GM12878 (cell line): ENCODE results near the gene CEP128. TPM values are rescaled to one million over a fixed set of nuclear protein-coding genes. Genes with fewer than 3 reads are reported as not detected.

Source experiments
- ATAC-seq: fragments of 200-7000 bp; cut with Tn5 transposase; 3 replicates; pipeline ENCODE4 v1.9.1; 2020; ENCODE audit warnings: mild to moderate bottlenecking, moderate library complexity
- BruUV-seq: library from RNA; stranded (reverse); fragments of 400-500 nt; replicated peaks from 2 replicates; lab custom pipeline; 2021; lab: Mats Ljungman, UMichigan
- CTCF ChIA-PET: fragments of 300-600 bp; sonication (Branson Sonifier 250); formaldehyde crosslinking; extraction: SDS; loops from one replicate; lab custom pipeline; 2021; ENCODE audit warnings: inconsistent platforms; lab: Yijun Ruan, JAX
- POLR2A ChIA-PET: fragments of 350-600 bp; formaldehyde crosslinking; extraction: SDS; loops from one replicate; lab custom pipeline; 2021; ENCODE audit warnings: inconsistent platforms; lab: Charles Lee
- RAD21 ChIA-PET: fragments of 300-600 bp; sonication (Branson Sonifier 250); formaldehyde crosslinking; loops from one replicate; lab custom pipeline; 2023; ENCODE audit warnings: antibody characterized with exemption; ENCODE audit not compliant: unreplicated experiment; lab: Charles Lee
- SMC1A ChIA-PET: fragments of 300-600 bp; sonication (Branson Sonifier 250); formaldehyde crosslinking; loops from one replicate; lab custom pipeline; 2023; ENCODE audit not compliant: unreplicated experiment, uncharacterized antibody; lab: Charles Lee
- DNase-seq: peaks from one replicate; pipeline ENCODE4 v3.0.0-alpha.2; 2011; ENCODE audit warnings: low read depth, low spot score
- FAIRE-seq: peaks from 3 replicates; lab custom pipeline; 2011; peaks lifted over from hg19 to GRCh38; lab: Jason Lieb, UNC
- H2AFZ ChIP-seq: 2 replicates; pipeline ENCODE4 v1.6.0; 2011; ENCODE audit warnings: low read depth, low read length, control low read depth; ENCODE audit not compliant: control insufficient read depth
- H3K27ac ChIP-seq: 2 replicates; pipeline ENCODE4 v1.5.1; 2011; ENCODE audit warnings: control low read depth; ENCODE audit not compliant: control insufficient read depth, insufficient read depth
- H3K27me3 ChIP-seq, 2 experiments: replicated peaks in 1 of 2; 2 replicates each; pipeline versions ENCODE4 v1.6.0 to v1.6.1; 2011; ENCODE audit warnings: low read length in 1 of 2; ENCODE audit not compliant: control insufficient read depth in 2 of 2, insufficient read depth in 2 of 2
- H3K36me3 ChIP-seq, 2 experiments: 2 replicates each; pipeline ENCODE4 v1.5.1; 2011; ENCODE audit warnings: low read length in 1 of 2; ENCODE audit not compliant: control insufficient read depth in 2 of 2, insufficient read depth in 2 of 2
- H3K4me1 ChIP-seq: 2 replicates; pipeline ENCODE4 v1.6.1; 2011; ENCODE audit warnings: mild to moderate bottlenecking, low read length, moderate library complexity, mixed read lengths; ENCODE audit not compliant: control insufficient read depth, insufficient read depth
- H3K4me2 ChIP-seq: 2 replicates; pipeline ENCODE4 v1.6.0; 2011; ENCODE audit warnings: control low read depth; ENCODE audit not compliant: control insufficient read depth, insufficient read depth
- H3K4me3 ChIP-seq: fragments of 200-600 bp; sonication (generic); 2 replicates; pipeline ENCODE4 v1.5.1; 2016
- H3K79me2 ChIP-seq: 2 replicates; pipeline ENCODE4 v1.6.0; 2011; ENCODE audit warnings: low read length; ENCODE audit not compliant: control insufficient read depth, insufficient read depth
- H3K9ac ChIP-seq: 2 replicates; pipeline ENCODE4 v1.8.0; 2011; ENCODE audit warnings: low read length, control low read depth, mixed read lengths; ENCODE audit not compliant: control insufficient read depth, insufficient read depth
- H3K9me3 ChIP-seq: replicated peaks from 3 replicates; pipeline ENCODE4 v1.5.1; 2011; ENCODE audit warnings: mild to moderate bottlenecking, low read length; ENCODE audit not compliant: control insufficient read depth, insufficient read depth
- H4K20me1 ChIP-seq: 2 replicates; pipeline ENCODE4 v1.6.0; 2011; ENCODE audit not compliant: control insufficient read depth, insufficient read depth
- BMI1 ChIP-seq: fragments of 450-650 bp; IDR thresholded peaks from 2 replicates; pipeline ENCODE4 v1.6.1; 2016; ENCODE audit warnings: mild to moderate bottlenecking, moderate library complexity, borderline replicate concordance
- CEBPB ChIP-seq, 2 experiments: fragments of 150-350 bp in 1 of 2; IDR thresholded peaks; 2 replicates each; pipeline ENCODE4 v1.6.1; 2012 to 2014; ENCODE audit warnings: low read depth in 2 of 2, low read length in 2 of 2, borderline replicate concordance in 1 of 2, inconsistent platforms in 1 of 2
- RUNX3 ChIP-seq: IDR thresholded peaks from 2 replicates; pipeline ENCODE4 v1.6.1; 2012; ENCODE audit warnings: low read length, inconsistent platforms
- ZNF217 ChIP-seq: fragments of 450-650 bp; IDR thresholded peaks from 2 replicates; pipeline ENCODE4 v1.6.1; 2017; ENCODE audit warnings: antibody characterized with exemption, mild to moderate bottlenecking
- ZNF384 ChIP-seq: IDR thresholded peaks from 2 replicates; pipeline ENCODE4 v1.6.1; 2012; ENCODE audit warnings: low read depth, mild to moderate bottlenecking, low read length, improper control_type of control experiment, borderline replicate concordance
- ZSCAN29 ChIP-seq: fragments of 450-650 bp; IDR thresholded peaks from 2 replicates; pipeline ENCODE4 v1.6.1; 2017; ENCODE audit warnings: mild to moderate bottlenecking, moderate library complexity
- WGBS: methylation state at CpG from one replicate; pipeline ENCODE4 v1.1.6; 2016; ENCODE audit warnings: low lambda C conversion rate; ENCODE audit not compliant: insufficient replicate concordance, insufficient coverage; ENCODE audit errors: missing lambda C conversion rate; 5-methylcytosine and 5-hydroxymethylcytosine counted together
- in situ Hi-C: fragments of 300-500 bp; cut with MboI; formaldehyde crosslinking; loops from 9 replicates; pipeline ENCODE4 v1.14.3; 2018; ENCODE audit warnings: mixed read lengths
- intact Hi-C: fragments of 100-400 bp; cut with micrococcal nuclease; formaldehyde crosslinking; loops from one replicate; pipeline ENCODE4 v1.14.2; 2022; ENCODE audit not compliant: unreplicated experiment
- polyA plus RNA-seq, 11 experiments: library from polyadenylated mRNA; depleted of rRNA in 4 of 11; unstranded in 6 of 11; stranded (reverse) in 5 of 11; fragments of >200 nt; fragmentation: Nextera tagmentation in 4 of 11; fragmentation: Illumina TruSeq in 1 of 11; extraction: Ambion mirVana in 4 of 11; extraction: Trizol in 1 of 11; gene quantifications; 1 replicate in 1 of 11; 2 replicates in 10 of 11; pipeline versions ENCODE4 v1.2.1 to v1.2.3, GENCODE V29; 2011 to 2016; ENCODE audit warnings: inconsistent platforms in 2 of 11, missing spikeins in 2 of 11, low read depth in 1 of 11
- total RNA-seq, 4 experiments: library from RNA; depleted of rRNA in 3 of 4; stranded (reverse); fragments of >200 nt in 3 of 4; fragmentation: Illumina TruSeq in 1 of 4; extraction: Trizol in 1 of 4; gene quantifications; 2 replicates each; pipeline versions ENCODE4 v1.2.1 to v1.2.3, GENCODE V29; 2013 to 2021
- TF ChIP-seq, protein P1 (sequence below): fragments of 450-650 bp; IDR thresholded peaks from 2 replicates; pipeline ENCODE4 v1.6.1; 2017; ENCODE audit warnings: mild to moderate bottlenecking, moderate library complexity
- TF ChIP-seq, protein P2 (sequence below): fragments of 450-650 bp; IDR thresholded peaks from 2 replicates; pipeline ENCODE4 v1.6.1; 2017; ENCODE audit warnings: mild to moderate bottlenecking, moderate library complexity
- TF ChIP-seq, protein P3 (sequence below): fragments of 450-650 bp; IDR thresholded peaks from 2 replicates; pipeline ENCODE4 v1.6.1; 2017; ENCODE audit warnings: low read depth, mild to moderate bottlenecking, moderate library complexity

The CEP128 gene
- total and polyA plus RNA-seq, 10 of the 15 experiments (the other 5 are each of a cell fraction or from before 2014, with no cell fraction given), result 1.1 to 6.7 (median 3.4) TPM

DNA sequence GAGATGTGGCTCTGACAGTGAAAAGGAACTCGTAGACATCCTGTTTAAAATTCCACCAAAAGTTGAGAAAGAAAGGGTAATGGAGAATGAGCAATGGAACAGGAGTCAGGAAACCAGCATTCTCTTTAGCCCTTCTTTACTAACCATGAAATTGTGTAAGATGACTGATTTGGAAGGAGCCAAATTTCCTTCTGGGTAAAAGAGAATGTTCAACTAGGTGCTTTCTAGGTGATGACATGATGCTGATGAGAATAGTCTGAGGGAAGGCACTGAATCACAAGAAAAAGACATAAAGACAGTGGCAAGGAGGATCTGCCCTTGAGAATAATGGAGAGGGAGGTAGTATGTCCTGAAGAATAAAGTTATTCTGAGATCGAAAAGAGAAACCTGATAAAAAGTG lies 16.1 kb upstream of the CEP128 start (continued):
- TF ChIP-seq, protein P1, sequence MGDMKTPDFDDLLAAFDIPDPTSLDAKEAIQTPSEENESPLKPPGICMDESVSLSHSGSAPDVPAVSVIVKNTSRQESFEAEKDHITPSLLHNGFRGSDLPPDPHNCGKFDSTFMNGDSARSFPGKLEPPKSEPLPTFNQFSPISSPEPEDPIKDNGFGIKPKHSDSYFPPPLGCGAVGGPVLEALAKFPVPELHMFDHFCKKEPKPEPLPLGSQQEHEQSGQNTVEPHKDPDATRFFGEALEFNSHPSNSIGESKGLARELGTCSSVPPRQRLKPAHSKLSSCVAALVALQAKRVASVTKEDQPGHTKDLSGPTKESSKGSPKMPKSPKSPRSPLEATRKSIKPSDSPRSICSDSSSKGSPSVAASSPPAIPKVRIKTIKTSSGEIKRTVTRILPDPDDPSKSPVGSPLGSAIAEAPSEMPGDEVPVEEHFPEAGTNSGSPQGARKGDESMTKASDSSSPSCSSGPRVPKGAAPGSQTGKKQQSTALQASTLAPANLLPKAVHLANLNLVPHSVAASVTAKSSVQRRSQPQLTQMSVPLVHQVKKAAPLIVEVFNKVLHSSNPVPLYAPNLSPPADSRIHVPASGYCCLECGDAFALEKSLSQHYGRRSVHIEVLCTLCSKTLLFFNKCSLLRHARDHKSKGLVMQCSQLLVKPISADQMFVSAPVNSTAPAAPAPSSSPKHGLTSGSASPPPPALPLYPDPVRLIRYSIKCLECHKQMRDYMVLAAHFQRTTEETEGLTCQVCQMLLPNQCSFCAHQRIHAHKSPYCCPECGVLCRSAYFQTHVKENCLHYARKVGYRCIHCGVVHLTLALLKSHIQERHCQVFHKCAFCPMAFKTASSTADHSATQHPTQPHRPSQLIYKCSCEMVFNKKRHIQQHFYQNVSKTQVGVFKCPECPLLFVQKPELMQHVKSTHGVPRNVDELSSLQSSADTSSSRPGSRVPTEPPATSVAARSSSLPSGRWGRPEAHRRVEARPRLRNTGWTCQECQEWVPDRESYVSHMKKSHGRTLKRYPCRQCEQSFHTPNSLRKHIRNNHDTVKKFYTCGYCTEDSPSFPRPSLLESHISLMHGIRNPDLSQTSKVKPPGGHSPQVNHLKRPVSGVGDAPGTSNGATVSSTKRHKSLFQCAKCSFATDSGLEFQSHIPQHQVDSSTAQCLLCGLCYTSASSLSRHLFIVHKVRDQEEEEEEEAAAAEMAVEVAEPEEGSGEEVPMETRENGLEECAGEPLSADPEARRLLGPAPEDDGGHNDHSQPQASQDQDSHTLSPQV, result no peak

DNA sequence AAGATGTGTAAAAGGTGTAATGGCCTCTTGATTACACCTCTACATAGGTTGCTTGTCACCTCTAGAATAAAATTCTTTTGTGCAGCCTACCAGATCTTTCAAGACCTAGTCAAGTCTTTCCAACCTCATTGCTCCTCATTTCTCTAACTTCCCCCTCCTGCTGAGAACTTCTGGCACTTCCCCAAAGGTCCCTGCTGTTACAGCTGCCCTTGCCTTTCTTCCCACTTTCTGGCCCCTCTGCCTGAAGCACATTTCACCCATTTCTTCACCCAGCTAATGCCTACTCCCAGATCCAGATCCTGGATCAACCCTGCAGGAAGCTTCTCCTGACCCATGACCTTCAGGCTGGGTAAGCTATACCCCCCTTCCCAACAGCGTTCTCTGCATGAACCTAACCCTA lies 15.4 kb upstream of the CEP128 start:
- POLR2A ChIA-PET, result no interaction called here

More for the DNA sequence above, 15.4 kb upstream of the CEP128 start:
- no peak overlapping the region for H3K9ac ChIP-seq
- peaks cover 18% of the 10 kb centered on the region for H3K4me1 ChIP-seq
- H2AFZ ChIP-seq, result no peak overlapping the region
- DNase-seq, result no peak
- no peaks in the 10 kb centered on the region for H4K20me1 ChIP-seq
- ChIA-PET RAD21 (interaction anchor here (0.9 to 6.9 kb wide), 2 partner anchors 31 to 94 kb away, joined by 3 to 64 read pairs; no protein-coding TSS in a partner anchor), CTCF (interaction anchor here (0.6 to 11.6 kb wide), 9 partner anchors 12 to 256 kb away, joined by 3 to 178 read pairs (median 4); no protein-coding TSS in a partner anchor), SMC1A (interaction anchor here (0.6 to 3.3 kb wide), 5 partner anchors 26 to 617 kb away, joined by 3 to 55 read pairs (median 3); no protein-coding TSS in a partner anchor)
- intact Hi-C loops (no loop called here), in situ Hi-C loops (loop anchor here (5.0 kb wide), 2 partner anchors 205 to 510 kb away; no protein-coding TSS in a partner anchor)
- H3K79me2 ChIP-seq, result no peaks in the 10 kb centered on the region
- no peaks in the 10 kb centered on the region for H3K9me3 ChIP-seq
- no peak overlapping the region for H3K27ac ChIP-seq
- TF ChIP-seq ZNF217 (no peak), ZNF384 (no peak), BMI1 (no peak), RUNX3 (no peak), ZSCAN29 (no peak), CEBPB (IDR thresholded peaks at IDR 0.05; ENCODE audit: borderline replicate concordance in 1 of 2, low read depth in 2 of 2, low read length in 2 of 2) (no peak)
- TF ChIP-seq, protein P2, sequence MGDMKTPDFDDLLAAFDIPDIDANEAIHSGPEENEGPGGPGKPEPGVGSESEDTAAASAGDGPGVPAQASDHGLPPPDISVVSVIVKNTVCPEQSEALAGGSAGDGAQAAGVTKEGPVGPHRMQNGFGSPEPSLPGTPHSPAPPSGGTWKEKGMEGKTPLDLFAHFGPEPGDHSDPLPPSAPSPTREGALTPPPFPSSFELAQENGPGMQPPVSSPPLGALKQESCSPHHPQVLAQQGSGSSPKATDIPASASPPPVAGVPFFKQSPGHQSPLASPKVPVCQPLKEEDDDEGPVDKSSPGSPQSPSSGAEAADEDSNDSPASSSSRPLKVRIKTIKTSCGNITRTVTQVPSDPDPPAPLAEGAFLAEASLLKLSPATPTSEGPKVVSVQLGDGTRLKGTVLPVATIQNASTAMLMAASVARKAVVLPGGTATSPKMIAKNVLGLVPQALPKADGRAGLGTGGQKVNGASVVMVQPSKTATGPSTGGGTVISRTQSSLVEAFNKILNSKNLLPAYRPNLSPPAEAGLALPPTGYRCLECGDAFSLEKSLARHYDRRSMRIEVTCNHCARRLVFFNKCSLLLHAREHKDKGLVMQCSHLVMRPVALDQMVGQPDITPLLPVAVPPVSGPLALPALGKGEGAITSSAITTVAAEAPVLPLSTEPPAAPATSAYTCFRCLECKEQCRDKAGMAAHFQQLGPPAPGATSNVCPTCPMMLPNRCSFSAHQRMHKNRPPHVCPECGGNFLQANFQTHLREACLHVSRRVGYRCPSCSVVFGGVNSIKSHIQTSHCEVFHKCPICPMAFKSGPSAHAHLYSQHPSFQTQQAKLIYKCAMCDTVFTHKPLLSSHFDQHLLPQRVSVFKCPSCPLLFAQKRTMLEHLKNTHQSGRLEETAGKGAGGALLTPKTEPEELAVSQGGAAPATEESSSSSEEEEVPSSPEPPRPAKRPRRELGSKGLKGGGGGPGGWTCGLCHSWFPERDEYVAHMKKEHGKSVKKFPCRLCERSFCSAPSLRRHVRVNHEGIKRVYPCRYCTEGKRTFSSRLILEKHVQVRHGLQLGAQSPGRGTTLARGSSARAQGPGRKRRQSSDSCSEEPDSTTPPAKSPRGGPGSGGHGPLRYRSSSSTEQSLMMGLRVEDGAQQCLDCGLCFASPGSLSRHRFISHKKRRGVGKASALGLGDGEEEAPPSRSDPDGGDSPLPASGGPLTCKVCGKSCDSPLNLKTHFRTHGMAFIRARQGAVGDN, result no peak
- TF ChIP-seq, protein P3, sequence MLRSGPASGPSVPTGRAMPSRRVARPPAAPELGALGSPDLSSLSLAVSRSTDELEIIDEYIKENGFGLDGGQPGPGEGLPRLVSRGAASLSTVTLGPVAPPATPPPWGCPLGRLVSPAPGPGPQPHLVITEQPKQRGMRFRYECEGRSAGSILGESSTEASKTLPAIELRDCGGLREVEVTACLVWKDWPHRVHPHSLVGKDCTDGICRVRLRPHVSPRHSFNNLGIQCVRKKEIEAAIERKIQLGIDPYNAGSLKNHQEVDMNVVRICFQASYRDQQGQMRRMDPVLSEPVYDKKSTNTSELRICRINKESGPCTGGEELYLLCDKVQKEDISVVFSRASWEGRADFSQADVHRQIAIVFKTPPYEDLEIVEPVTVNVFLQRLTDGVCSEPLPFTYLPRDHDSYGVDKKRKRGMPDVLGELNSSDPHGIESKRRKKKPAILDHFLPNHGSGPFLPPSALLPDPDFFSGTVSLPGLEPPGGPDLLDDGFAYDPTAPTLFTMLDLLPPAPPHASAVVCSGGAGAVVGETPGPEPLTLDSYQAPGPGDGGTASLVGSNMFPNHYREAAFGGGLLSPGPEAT, result no peak
- 0% methylated on average over 1 of the region's 1 CpG for WGBS
- no peak for ATAC-seq
- BruUV-seq, result no TSS peak
- no peaks in the 10 kb centered on the region for H3K36me3 ChIP-seq
- no peak overlapping the region for H3K4me3 ChIP-seq
- peaks cover 0 to 5% of the 10 kb centered on the region in 2 experiments; a peak in 2 of 4 replicates for H3K27me3 ChIP-seq
- H3K4me2 ChIP-seq, result no peak overlapping the region
- no peak for FAIRE-seq
